ENCODE measurements around the gene TAC3.

GRCh38 chr12:56999456-56999855 lies 16.9 kb downstream of the TAC3 start:
- TF ChIP-seq CTCF (IDR thresholded peaks at IDR 0.05; ENCODE audit: borderline replicate concordance, extremely low read depth, low read length, poor library complexity, severe bottlenecking) (no peak), EZH2 (IDR thresholded peaks at IDR 0.05; ENCODE audit: borderline replicate concordance, low read depth, low read length, severe bottlenecking) (no peak)
